Esophagus muscularis mucosa (tissue), 4 donors: ENCODE data around the gene TBPL2. TPM values are rescaled to one million over a fixed set of nuclear protein-coding genes. Genes with fewer than 3 reads are reported as not detected.
"Not testable (repeated sequence)": the region's sequence is repeated elsewhere in the genome, so short reads cannot be mapped to it uniquely, and the experiment has no call there.

Experiments
- DNase-seq: peaks from one replicate; pipeline ENCODE4 v3.0.0-alpha.2; 2017; ENCODE audit errors: extremely low spot score
- H3K27ac ChIP-seq, 4 donors: fragments of 200-600 bp; sonication (generic); replicated peaks in 1 of 4; 1 replicate in 3 of 4; 2 replicates in 1 of 4; pipeline ENCODE4 v1.5.1; 2016 to 2019; ENCODE audit warnings: mild to moderate bottlenecking in 1 of 4
- H3K27me3 ChIP-seq, 4 donors: fragments of 200-600 bp; sonication (generic); one replicate each; pipeline versions ENCODE4 v1.5.1 to v1.6.0; 2016 to 2019
- H3K36me3 ChIP-seq, 4 donors: fragments of 200-600 bp; sonication (generic); one replicate each; pipeline ENCODE4 v1.5.1; 2016 to 2019
- H3K4me1 ChIP-seq, 4 donors: fragments of 200-600 bp; sonication (generic); one replicate each; pipeline ENCODE4 v1.5.1; 2016 to 2019
- H3K4me3 ChIP-seq, 4 donors: fragments of 200-600 bp; sonication (generic); 1 replicate in 2 of 4; 2 replicates in 2 of 4; pipeline ENCODE4 v1.5.1; 2016 to 2019; ENCODE audit warnings: mild to moderate bottlenecking in 4 of 4, moderate library complexity in 1 of 4
- H3K9me3 ChIP-seq, 4 donors: fragments of 200-600 bp; sonication (generic); 1 replicate in 3 of 4; 2 replicates in 1 of 4; pipeline ENCODE4 v1.5.1; 2016 to 2019
- EP300 ChIP-seq: sonication (generic); formaldehyde crosslinking; IDR thresholded peaks from one replicate; pipeline ENCODE4 v1.6.1; 2017; ENCODE audit warnings: antibody characterized with exemption
- POLR2A ChIP-seq: fragments of 450-650 bp; IDR thresholded peaks from one replicate; pipeline ENCODE4 v1.6.1; 2017; ENCODE audit warnings: antibody characterized with exemption, moderate library complexity, mild to moderate bottlenecking, low read depth
- POLR2AphosphoS5 ChIP-seq, 2 donors: sonication (generic); formaldehyde crosslinking; IDR thresholded peaks; one replicate each; pipeline ENCODE4 v1.6.1; 2017; ENCODE audit warnings: antibody characterized with exemption in 2 of 2
- WGBS: methylation state at CpG from one replicate; pipeline ENCODE4 v1.1.5; 2018; 5-methylcytosine and 5-hydroxymethylcytosine counted together
- intact Hi-C: fragments of 100-400 bp; cut with DNase I; formaldehyde crosslinking; loops from one replicate; pipeline ENCODE4 v1.15.1; 2023
- total RNA-seq, 4 donors: library from RNA; depleted of rRNA; stranded (reverse); fragments of >200 nt; gene quantifications; one replicate each; pipeline versions ENCODE4 v1.1.0 to v1.2.1, GENCODE V29; 2016
- TF ChIP-seq, protein P1 (sequence below), 3 experiments: fragments of 200-600 bp in 2 of 3; fragments of 450-650 bp in 1 of 3; sonication (generic) in 2 of 3; IDR thresholded peaks; one replicate each; pipeline ENCODE4 v1.5.1; 2017 to 2019; ENCODE audit warnings: antibody characterized with exemption in 3 of 3, mild to moderate bottlenecking in 2 of 3, moderate library complexity in 1 of 3

TBPL2 gene
- total RNA-seq, 4 donors from 2014 or later: not detected

DNA sequence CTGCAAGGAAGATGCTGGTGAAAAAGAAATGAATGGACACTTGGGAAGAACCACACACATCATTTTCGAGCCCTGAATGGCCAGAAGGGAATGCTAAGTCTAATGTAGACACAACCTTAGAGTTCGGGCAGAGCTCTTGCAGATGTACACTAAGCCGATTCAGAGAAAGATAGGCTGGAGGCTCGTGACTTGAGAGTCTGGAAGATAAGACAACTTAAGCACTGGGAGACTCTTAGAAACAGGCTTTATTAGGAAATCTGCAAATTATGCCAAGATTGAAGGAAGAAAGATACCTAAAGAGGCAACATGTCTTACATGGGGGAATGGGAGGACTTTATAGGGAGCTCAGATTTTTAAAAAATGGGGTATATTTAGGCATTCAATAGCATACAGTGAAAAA is 13.5 kb downstream of the TBPL2 start:
- DNase-seq: no peak
- Histone ChIP-seq H3K4me3 (no peak overlapping the region), H3K4me1 (no peaks in the 10 kb centered on the region), H3K27me3 (no peaks in the 10 kb centered on the region), H3K27ac (no peak overlapping the region), H3K9me3 (no peaks in the 10 kb centered on the region), H3K36me3 (no peaks in the 10 kb centered on the region)
- 76% methylated on average over 4 of the region's 4 CpGs for WGBS
- intact Hi-C loops: no loop called here
- TF ChIP-seq, protein P1, sequence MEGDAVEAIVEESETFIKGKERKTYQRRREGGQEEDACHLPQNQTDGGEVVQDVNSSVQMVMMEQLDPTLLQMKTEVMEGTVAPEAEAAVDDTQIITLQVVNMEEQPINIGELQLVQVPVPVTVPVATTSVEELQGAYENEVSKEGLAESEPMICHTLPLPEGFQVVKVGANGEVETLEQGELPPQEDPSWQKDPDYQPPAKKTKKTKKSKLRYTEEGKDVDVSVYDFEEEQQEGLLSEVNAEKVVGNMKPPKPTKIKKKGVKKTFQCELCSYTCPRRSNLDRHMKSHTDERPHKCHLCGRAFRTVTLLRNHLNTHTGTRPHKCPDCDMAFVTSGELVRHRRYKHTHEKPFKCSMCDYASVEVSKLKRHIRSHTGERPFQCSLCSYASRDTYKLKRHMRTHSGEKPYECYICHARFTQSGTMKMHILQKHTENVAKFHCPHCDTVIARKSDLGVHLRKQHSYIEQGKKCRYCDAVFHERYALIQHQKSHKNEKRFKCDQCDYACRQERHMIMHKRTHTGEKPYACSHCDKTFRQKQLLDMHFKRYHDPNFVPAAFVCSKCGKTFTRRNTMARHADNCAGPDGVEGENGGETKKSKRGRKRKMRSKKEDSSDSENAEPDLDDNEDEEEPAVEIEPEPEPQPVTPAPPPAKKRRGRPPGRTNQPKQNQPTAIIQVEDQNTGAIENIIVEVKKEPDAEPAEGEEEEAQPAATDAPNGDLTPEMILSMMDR (IDR thresholded peaks at IDR 0.05): no peak
- TF ChIP-seq POLR2A (no peak), EP300 (no peak), POLR2AphosphoS5 (IDR thresholded peaks at IDR 0.05) (no peak)

DNA sequence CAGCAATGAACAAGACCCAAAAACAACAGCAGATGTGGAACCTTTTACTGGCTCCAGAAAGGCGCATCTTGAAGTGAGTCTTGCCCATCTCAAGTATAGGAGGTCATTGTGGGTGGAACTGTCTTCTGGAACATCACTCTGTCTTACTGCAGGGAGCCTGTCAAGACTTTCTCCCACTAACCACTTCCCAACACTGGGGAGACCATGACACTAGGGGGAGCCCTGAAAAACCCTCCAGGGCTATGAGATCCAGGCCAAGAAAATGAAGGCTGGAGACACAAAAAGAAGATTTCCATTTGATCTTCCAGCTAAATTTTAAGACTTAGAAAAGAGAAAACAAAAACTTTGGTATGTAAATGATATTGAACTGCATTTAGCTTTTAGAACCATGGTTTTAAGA is 15.3 kb downstream of the TBPL2 start:
- no peaks in the 10 kb centered on the region for H3K36me3 ChIP-seq
- DNase-seq: no peak
- H3K4me3 ChIP-seq: no peak overlapping the region
- no peaks in the 10 kb centered on the region for H3K27me3 ChIP-seq
- intact Hi-C loops: no loop called here
- TF ChIP-seq EP300 (no peak), POLR2A (no peak), POLR2AphosphoS5 (IDR thresholded peaks at IDR 0.05) (no peak)
- TF ChIP-seq, protein P1 (IDR thresholded peaks at IDR 0.05): no peak
- H3K27ac ChIP-seq: no peak overlapping the region
- WGBS: 88% methylated on average over 1 of the region's 1 CpG
- no peaks in the 10 kb centered on the region for H3K4me1 ChIP-seq
- H3K9me3 ChIP-seq: no peaks in the 10 kb centered on the region

GRCh38 chr14:55423969-55424368 is 16.4 kb downstream of the TBPL2 start:
- Histone ChIP-seq H3K27ac (no peak overlapping the region), H3K4me1 (no peaks in the 10 kb centered on the region), H3K27me3 (no peaks in the 10 kb centered on the region), H3K4me3 (no peak overlapping the region), H3K9me3 (no peaks in the 10 kb centered on the region), H3K36me3 (no peaks in the 10 kb centered on the region)
- no peak for DNase-seq
- intact Hi-C loops: no loop called here
- WGBS: 43% methylated on average over 2 of the region's 2 CpGs
- TF ChIP-seq, protein P1 (IDR thresholded peaks at IDR 0.05): no peak
- TF ChIP-seq POLR2AphosphoS5 (IDR thresholded peaks at IDR 0.05): no peak
- no peak for TF ChIP-seq EP300
- TF ChIP-seq POLR2A: no peak

DNA sequence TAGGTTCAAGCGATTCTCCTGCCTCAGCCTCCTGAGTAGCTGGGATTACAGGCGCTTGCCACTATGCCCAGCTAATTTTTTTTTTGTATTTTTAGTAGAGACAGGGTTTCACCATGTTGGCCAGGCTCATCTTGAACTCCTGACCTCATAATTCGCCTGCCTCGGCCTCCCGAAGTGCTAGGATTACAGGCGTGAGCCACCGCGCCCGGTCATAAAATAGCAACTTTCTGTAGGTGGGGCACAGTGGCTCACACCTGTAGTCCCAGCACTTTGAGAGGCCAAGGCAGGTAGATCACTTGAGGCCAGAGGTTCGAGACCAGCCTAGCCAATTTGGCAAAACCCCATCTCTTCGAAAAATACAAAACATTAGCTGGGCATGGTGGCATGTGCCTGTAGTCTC is 18.1 kb downstream of the TBPL2 start:
- H3K27ac ChIP-seq, H3K4me1 ChIP-seq, H3K36me3 ChIP-seq, H3K9me3 ChIP-seq, H3K27me3 ChIP-seq, H3K4me3 ChIP-seq, intact Hi-C loops, DNase-seq: not testable (repeated sequence)
- WGBS: 91% methylated on average over 11 of the region's 11 CpGs

- no peaks in the 10 kb centered on the region for H3K36me3 ChIP-seq
- no peak overlapping the region for H3K4me3 ChIP-seq
- no peaks in the 10 kb centered on the region for H3K27me3 ChIP-seq
- TF ChIP-seq, protein P1 (IDR thresholded peaks at IDR 0.05): no peak
- TF ChIP-seq EP300: no peak
- no peak for TF ChIP-seq POLR2AphosphoS5 (IDR thresholded peaks at IDR 0.05)
- no peak for TF ChIP-seq POLR2A
- H3K9me3 ChIP-seq: no peaks in the 10 kb centered on the region
- H3K27ac ChIP-seq: no peak overlapping the region
- WGBS: 90% methylated on average over 1 of the region's 1 CpG
- no peaks in the 10 kb centered on the region for H3K4me1 ChIP-seq
- intact Hi-C loops: no loop called here
- DNase-seq: no peak
Measured at GRCh38 chr14:55419663-55420062, 20.8 kb downstream of the TBPL2 start.
